Activated CD4-positive, alpha-beta T cell treated with anti-CD3 and anti-CD28 coated beads for 1 hour (primary cell): Measurements from ENCODE around the gene ESAM.

Experiments used
- DNase-seq: peaks from one replicate; pipeline ENCODE4 v3.0.0-alpha.2; 2020

Gene ESAM

GRCh38 chr11:124769806-124770774 is 8.0 kb upstream of the ESAM start:
- no peak for DNase-seq

GRCh38 chr11:124768914-124769313 is 6.8 kb upstream of the ESAM start:
- no peak for DNase-seq

GRCh38 chr11:124766156-124766555 is 4.1 kb upstream of the ESAM start:
- DNase-seq: no peak

- peak; percentile 76 for DNase-seq
Observed at GRCh38 chr11:124763156-124763947, 1.3 kb upstream of the ESAM start.

- DNase-seq: no peak
Observed at GRCh38 chr11:124762624-124763155, 600 bp upstream of the ESAM start.

- DNase-seq: no peak
Observed at GRCh38 chr11:124761301-124762104, 587 bp downstream of the ESAM start.

- DNase-seq: no peak
Observed at GRCh38 chr11:124760806-124761205, 1.3 kb downstream of the ESAM start.

GRCh38 chr11:124760205-124760652 is 1.9 kb downstream of the ESAM start:
- no peak for DNase-seq

- no peak for DNase-seq
Observed at GRCh38 chr11:124759266-124760204, 2.6 kb downstream of the ESAM start.

- DNase-seq: peak; percentile 42
Observed at GRCh38 chr11:124758355-124759265, 3.5 kb downstream of the ESAM start.

- DNase-seq: no peak
Observed at GRCh38 chr11:124757320-124757719, 4.8 kb downstream of the ESAM start.

- DNase-seq: no peak
Observed at GRCh38 chr11:124756753-124757227, 5.3 kb downstream of the ESAM start.

GRCh38 chr11:124756033-124756752 is 5.9 kb downstream of the ESAM start:
- DNase-seq: no peak

- DNase-seq: no peak
Observed at GRCh38 chr11:124754710-124755109, 7.4 kb downstream of the ESAM start.

- no peak for DNase-seq
Observed at GRCh38 chr11:124754309-124754708, 7.8 kb downstream of the ESAM start.

- no peak for DNase-seq
Observed at GRCh38 chr11:124753624-124754023, 8.5 kb downstream of the ESAM start.

- no peak for DNase-seq
Observed at GRCh38 chr11:124753205-124753604, 8.9 kb downstream of the ESAM start.

- no peak for DNase-seq
Observed at GRCh38 chr11:124752471-124753102, 9.5 kb downstream of the ESAM start.
